HG03095 (cell line): Measurements from ENCODE around the gene NAA30.
"Not testable (repeated sequence)": the region's sequence is repeated elsewhere in the genome, so short reads cannot be mapped to it uniquely, and the experiment has no call there.

Source experiments
- ATAC-seq: cut with Tn5 transposase; IDR thresholded peaks from one replicate; pipeline ENCODE4 v1.9.1; 2021; ENCODE audit warnings: moderate library complexity; ENCODE audit not compliant: unreplicated experiment

NAA30 gene

DNA sequence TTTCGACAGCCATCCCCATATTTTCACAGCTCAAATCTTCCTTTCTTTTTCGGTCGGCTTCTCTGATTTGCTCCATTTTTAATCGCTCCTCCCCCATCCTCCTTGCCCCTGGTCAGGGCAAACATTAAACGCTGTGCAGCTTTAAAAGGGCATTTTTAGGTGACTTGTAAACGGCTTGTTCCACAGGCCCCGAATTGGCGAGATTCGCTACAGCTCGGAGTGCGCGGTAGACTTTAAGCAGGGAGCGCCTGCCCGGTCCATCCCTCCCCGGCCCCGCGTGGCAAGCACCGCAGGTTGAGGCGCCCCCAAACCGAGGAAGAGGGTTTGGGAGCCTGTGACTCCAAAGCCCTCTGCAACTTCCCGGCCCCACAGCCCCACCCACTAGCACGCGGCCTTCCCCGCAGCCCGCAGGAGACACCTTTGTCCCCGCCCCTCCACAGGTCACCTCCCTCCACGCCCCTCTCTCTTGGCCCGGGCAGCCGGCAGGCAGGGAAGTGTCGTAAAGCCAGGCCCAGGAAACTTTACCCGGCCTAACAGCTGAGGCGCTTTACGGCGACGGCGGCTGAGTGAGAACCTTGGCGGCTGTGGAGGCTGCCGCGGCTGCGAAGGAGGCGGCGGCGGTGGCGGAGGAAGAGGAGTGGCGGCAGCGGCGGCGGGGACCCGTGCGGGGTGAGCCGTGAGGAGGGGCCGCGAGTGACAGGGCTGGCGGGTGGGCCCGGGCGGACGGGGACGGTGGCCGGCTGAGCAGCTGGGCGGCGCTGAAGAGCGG, at the start of gene NAA30:
TSS of gene NAA30 (plus strand) at position 550 of the 769 bp plus-strand sequence. CDS start 372 bp downstream, outside the sequence.
- ATAC-seq, result peak; percentile 84

GRCh38 chr14:57343545-57344297, 46.7 kb upstream of the NAA30 start:
- ATAC-seq, result not testable (repeated sequence)

DNA sequence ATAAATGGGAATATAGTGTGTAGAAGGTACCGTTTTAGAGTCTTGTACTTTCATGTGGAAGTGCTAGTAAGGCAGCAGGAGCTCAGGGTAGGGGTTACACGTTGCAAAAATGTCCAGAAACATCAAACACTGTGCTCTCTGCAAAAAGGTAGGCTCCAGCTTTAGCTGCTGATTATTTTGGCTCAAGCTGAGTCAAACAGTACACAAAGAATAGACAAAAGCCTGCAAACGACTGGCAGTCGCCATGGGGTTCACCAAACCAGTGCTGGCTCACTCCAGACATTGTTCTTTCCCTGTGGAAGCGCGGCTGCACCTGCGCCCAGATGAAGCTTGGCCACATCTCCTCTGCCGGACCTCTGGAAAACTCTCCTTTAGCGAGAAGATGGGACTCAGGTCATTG, 45.3 kb upstream of the NAA30 start:
- ATAC-seq, result no peak

- no peak for ATAC-seq
Observed at GRCh38 chr14:57346741-57347140, 43.6 kb upstream of the NAA30 start.

DNA sequence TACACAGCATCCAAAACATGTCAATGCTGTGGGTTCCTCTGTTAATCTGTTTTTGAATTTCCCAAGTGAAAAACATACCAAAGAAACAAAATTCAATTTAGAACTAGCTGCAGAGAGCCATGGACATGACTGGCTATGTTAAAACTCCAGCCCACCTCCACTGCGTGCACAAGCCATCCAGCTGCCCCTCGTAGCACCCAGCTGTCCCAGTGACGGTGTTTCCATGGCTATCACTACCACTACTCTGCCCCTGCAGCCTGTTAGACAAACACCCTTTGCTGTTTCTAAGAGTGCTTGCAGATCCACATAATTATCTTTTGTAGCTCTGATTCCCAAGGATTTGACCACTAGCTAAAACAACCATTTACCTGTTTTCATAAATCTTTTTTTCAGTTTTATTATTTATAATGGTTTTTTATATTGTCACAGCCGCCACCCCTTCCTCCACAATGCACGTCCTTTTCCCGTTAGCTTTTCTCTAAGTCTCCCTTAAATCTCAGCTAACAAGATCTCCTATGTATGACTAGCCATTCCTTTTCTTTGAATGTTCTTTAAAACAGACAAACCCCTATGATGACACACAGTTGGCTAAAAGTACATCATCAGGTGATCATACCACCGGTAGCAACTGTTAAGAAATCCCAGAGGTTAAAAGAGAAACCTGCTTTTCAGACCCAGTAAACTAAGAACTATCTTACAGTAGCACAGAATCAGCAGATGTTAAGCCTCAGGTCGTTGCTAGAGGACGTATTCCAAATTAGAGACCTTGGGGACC, 37.8 kb upstream of the NAA30 start:
- no peak for ATAC-seq

- ATAC-seq, result no peak
Observed at GRCh38 chr14:57355081-57355800, 35.1 kb upstream of the NAA30 start.

GRCh38 chr14:57362361-57362760, 28.0 kb upstream of the NAA30 start:
- ATAC-seq, result no peak

DNA sequence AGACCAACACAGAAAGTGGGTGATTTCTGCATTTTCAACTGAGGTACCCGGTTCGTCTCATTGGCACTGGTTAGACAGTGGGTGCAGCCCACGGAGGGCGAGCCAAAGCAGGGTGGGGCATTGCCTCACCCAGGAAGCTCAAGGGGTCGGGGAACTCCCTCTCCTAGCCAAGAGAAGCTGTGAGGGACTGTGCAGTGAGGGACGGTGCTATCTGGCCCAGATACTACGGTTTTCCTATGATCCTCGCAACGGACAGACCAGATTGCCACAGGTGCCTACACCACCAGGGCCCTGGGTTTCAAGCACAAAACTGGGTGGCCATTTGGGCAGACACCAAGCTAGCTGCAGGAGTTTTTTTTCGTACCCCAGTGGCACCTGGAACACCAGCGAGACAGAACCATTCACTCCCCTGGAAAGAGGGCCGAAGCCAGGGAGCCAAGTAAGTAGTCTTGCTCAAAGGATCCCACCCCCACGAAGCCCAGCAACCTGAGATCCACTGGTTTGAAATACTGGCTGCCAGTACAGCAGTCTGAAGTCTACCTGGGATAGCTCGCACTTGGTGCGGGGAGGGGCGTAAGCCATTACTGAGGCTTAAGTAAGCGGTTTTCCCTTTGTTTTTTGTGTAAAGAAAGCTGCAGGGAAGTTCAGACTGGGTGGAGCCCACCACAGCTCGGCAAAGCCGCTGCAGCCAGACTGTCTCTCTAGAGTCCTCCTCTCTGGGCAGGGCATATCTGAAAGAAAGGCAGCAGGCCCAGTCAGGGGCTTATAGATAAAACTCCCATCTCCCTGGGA, 25.5 kb upstream of the NAA30 start:
- no peak for ATAC-seq

DNA sequence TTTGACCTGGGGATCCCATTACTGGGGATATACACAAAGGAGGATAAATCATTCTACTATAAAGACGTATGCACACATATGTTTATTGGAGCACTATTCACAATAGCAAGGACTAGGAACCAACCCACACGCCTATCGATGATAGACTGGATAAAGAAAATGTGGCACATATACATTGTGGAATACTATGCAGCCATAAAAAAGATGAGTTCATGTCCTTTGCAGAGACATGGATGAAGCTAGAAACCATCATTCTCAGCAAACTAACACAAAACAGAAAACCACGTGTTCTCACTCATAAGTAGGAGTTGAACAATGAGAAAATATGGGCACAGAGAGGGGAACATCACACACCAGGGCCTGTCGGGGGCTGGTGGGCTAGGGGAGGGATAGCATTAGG, 20.2 kb upstream of the NAA30 start:
- not testable (repeated sequence) for ATAC-seq

DNA sequence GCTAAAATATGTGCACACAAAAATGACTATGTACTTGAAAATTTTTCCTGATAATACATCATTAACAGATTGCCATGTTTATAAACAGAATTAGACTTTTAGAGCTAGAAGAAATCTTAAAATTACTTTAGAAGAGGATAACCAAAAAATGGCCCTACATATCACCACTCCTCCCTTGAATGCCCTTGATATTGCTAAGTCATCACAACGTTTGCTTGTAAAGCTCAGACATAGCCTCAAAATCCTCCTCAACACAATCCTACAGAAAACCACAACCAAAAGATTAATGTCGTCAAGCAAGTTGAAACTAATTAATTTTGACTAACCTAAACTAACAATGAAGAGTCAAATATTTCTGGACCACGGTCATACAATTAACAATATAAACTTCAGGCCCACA, 19.4 kb upstream of the NAA30 start:
- no peak for ATAC-seq

DNA sequence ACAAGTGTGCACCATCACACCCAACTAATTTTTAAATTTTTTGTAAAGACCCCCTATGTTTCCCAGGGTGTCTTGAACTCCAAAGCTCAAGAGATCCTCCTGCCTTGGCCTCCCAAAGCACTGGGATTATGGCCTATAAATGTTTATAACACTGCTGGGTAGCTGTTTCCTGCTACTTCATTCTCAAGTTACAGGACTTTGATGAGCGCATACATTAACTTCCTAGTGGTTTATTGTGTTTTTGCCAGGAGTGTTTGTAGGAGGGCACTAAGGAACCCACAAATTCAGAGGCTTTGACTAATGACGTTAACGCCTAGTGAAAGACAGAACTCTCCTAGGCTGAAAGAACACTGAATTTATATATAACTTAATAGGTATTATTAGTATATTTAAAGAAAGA, 15.2 kb upstream of the NAA30 start:
- ATAC-seq, result no peak

GRCh38 chr14:57378661-57379060, 11.7 kb upstream of the NAA30 start:
- no peak for ATAC-seq

DNA sequence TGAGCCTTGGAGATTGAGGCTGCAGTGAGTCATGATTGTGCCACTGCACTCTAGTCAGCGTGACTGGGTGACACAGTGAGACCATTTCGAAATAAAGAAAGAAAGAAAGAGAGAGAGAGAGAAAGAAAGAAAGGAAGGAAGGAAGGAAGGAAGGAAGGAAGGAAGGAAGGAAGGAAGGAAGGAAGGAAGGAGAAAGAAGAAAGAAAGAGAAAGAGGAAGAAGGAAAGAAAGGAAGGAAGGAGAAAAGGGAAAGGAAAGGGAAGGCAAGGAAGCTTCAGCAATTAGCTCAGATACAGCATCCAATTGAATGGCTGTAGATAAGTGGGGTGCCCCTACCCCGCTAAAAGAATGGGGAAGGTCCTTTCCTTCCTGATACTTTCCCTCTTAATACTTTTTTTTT, 9.5 kb upstream of the NAA30 start:
- no peak for ATAC-seq

GRCh38 chr14:57382283-57382682, 8.1 kb upstream of the NAA30 start:
- ATAC-seq, result no peak

GRCh38 chr14:57383125-57383745, 7.2 kb upstream of the NAA30 start:
- ATAC-seq, result no peak

GRCh38 chr14:57388067-57388466, 2.3 kb upstream of the NAA30 start:
- no peak for ATAC-seq

DNA sequence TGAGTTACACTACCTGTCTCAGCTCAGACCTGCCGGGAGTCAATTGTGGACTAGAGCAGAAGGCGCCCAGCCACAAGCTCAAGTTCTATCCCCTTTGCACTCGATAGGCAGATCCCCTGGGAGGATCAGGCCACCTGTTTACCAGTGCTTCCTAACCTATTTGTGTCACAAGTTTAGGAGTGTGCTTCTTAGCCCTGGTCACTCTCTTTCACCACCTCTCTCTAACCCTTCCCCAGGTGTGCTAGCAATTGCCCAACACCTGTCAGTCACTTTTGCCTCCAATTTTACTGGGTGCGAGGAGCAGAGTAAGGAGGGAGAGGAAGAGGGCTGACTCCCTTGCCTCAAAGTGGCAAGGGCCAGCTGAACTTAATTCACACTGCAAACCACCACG, 745 bp upstream of the NAA30 start:
- ATAC-seq, result peak; percentile 2

- ATAC-seq, result peak; percentile 36
Observed at GRCh38 chr14:57390806-57391516, 575 bp downstream of the NAA30 start.
